Astrocyte (in vitro differentiated cells and primary cell): ENCODE measurements around the gene B3GNT9.

Experiments used
- CTCF ChIP-seq: IDR thresholded peaks from 2 replicates; pipeline ENCODE4 v1.5.1; 2011; ENCODE audit warnings: low read depth, mild to moderate bottlenecking, inconsistent platforms, low read length, moderate library complexity; ENCODE audit not compliant: insufficient read depth
- EZH2 ChIP-seq: IDR thresholded peaks from 2 replicates; pipeline ENCODE4 v1.6.1; 2012; ENCODE audit warnings: mild to moderate bottlenecking, low read length, inconsistent platforms; ENCODE audit not compliant: insufficient read depth

- TF ChIP-seq CTCF (no peak), EZH2 (no peak)
Measured at GRCh38 chr16:67164599-67165061, 13.8 kb upstream of the B3GNT9 start, which contains the start of gene HSF4.
